ENCODE data around the gene LCP2. TPM values are rescaled to one million over a fixed set of nuclear protein-coding genes. Genes with fewer than 3 reads are reported as not detected.

LCP2 gene
- polyA plus RNA-seq, 3 donors, result 52.0 to 177 (median 89.5) TPM

- no peaks in the 10 kb centered on the region for H3K36me3 ChIP-seq (replicated peaks in 1 of 2; ENCODE audit: control insufficient read depth in 1 of 2, insufficient read depth in 2 of 2, low read length in 2 of 2)
- no peaks in the 10 kb centered on the region for H3K27me3 ChIP-seq (ENCODE audit: control insufficient read depth in 2 of 2, insufficient read depth in 2 of 2, low read length in 2 of 2)
- peaks cover 0 to 3% (median 0%) of the 10 kb centered on the region in 7 donors for H3K9me3 Mint-ChIP-seq
- H3K36me3 Mint-ChIP-seq, result peaks cover 0 to 2% of the 10 kb centered on the region in 2 donors
- no peak for DNase-seq
- WGBS (ENCODE audit: insufficient coverage), result 100% methylated on average over 1 of the region's 3 CpGs
- peak overlapping the region in 4 of 7 donors; percentile 13 to 99 (median 82) for H3K27ac Mint-ChIP-seq
- peaks cover 84% of the 10 kb centered on the region for H3K4me1 Mint-ChIP-seq
- no peaks in the 10 kb centered on the region for H4K20me1 ChIP-seq (ENCODE audit: insufficient read depth, low read length)
- intact Hi-C loops (cut with micrococcal nuclease), result no loop called here
- H3K4me1 ChIP-seq (ENCODE audit: control insufficient read depth in 1 of 2, insufficient read depth in 2 of 2, low read length in 2 of 2), result peaks cover 71 to 78% of the 10 kb centered on the region in 2 donors
- no peak overlapping the region for H3K9ac ChIP-seq (ENCODE audit: insufficient read depth, low read length, poor library complexity, severe bottlenecking)
- peaks cover 0 to 8% (median 3%) of the 10 kb centered on the region in 3 donors for H3K27me3 Mint-ChIP-seq (ENCODE audit: low read depth in 3 of 3)
- H3K79me2 ChIP-seq (ENCODE audit: insufficient read depth, low read length), result peaks cover 17% of the 10 kb centered on the region
- H3K9me3 ChIP-seq (replicated peaks in 1 of 2; ENCODE audit: control insufficient read depth in 1 of 2, insufficient read depth in 1 of 2, low read length in 2 of 2), result no peaks in the 10 kb centered on the region
- no peak overlapping the region for H2AFZ ChIP-seq (ENCODE audit: insufficient read depth, low read depth, low read length, poor library complexity, severe bottlenecking)
- TF ChIP-seq, protein P1, sequence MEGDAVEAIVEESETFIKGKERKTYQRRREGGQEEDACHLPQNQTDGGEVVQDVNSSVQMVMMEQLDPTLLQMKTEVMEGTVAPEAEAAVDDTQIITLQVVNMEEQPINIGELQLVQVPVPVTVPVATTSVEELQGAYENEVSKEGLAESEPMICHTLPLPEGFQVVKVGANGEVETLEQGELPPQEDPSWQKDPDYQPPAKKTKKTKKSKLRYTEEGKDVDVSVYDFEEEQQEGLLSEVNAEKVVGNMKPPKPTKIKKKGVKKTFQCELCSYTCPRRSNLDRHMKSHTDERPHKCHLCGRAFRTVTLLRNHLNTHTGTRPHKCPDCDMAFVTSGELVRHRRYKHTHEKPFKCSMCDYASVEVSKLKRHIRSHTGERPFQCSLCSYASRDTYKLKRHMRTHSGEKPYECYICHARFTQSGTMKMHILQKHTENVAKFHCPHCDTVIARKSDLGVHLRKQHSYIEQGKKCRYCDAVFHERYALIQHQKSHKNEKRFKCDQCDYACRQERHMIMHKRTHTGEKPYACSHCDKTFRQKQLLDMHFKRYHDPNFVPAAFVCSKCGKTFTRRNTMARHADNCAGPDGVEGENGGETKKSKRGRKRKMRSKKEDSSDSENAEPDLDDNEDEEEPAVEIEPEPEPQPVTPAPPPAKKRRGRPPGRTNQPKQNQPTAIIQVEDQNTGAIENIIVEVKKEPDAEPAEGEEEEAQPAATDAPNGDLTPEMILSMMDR (IDR thresholded peaks at IDR 0.05), result no peak
- no peak overlapping the region for H3K27ac ChIP-seq (ENCODE audit: low read depth in 1 of 2, low read length in 2 of 2)
- no peak overlapping the region for H3K4me3 Mint-ChIP-seq
- H3K4me2 ChIP-seq (replicated peaks; ENCODE audit: extremely low read depth, low read length, poor library complexity, severe bottlenecking), result no peak overlapping the region
- no peak overlapping the region for H3K4me3 ChIP-seq (replicated peaks in 1 of 3; ENCODE audit: low read depth in 2 of 3, low read length in 3 of 3)
Measured at GRCh38 chr5:170305646-170306025, 8.1 kb upstream of the LCP2 start.

- Mint-ChIP-seq H3K27ac (peak overlapping the region in 3 of 7 donors; percentile 13 to 100 (median 40)), H3K4me1 (peaks cover 84% of the 10 kb centered on the region), H3K27me3 (ENCODE audit: low read depth in 3 of 3) (peaks cover 0 to 8% (median 1%) of the 10 kb centered on the region in 3 donors), H3K4me3 (no peak overlapping the region), H3K9me3 (peaks cover 0 to 3% (median 0%) of the 10 kb centered on the region in 7 donors), H3K36me3 (peaks cover 0 to 2% of the 10 kb centered on the region in 2 donors)
- Histone ChIP-seq H4K20me1 (ENCODE audit: insufficient read depth, low read length) (no peaks in the 10 kb centered on the region), H3K36me3 (replicated peaks in 1 of 2; ENCODE audit: control insufficient read depth in 1 of 2, insufficient read depth in 2 of 2, low read length in 2 of 2) (no peaks in the 10 kb centered on the region), H3K4me1 (ENCODE audit: control insufficient read depth in 1 of 2, insufficient read depth in 2 of 2, low read length in 2 of 2) (peaks cover 71 to 78% of the 10 kb centered on the region in 2 donors), H3K4me3 (replicated peaks in 1 of 3; ENCODE audit: low read depth in 2 of 3, low read length in 3 of 3) (no peak overlapping the region), H3K27me3 (ENCODE audit: control insufficient read depth in 2 of 2, insufficient read depth in 2 of 2, low read length in 2 of 2) (no peaks in the 10 kb centered on the region), H2AFZ (ENCODE audit: insufficient read depth, low read depth, low read length, poor library complexity, severe bottlenecking) (no peak overlapping the region), H3K4me2 (replicated peaks; ENCODE audit: extremely low read depth, low read length, poor library complexity, severe bottlenecking) (no peak overlapping the region), H3K79me2 (ENCODE audit: insufficient read depth, low read length) (peaks cover 21% of the 10 kb centered on the region), H3K9me3 (replicated peaks in 1 of 2; ENCODE audit: control insufficient read depth in 1 of 2, insufficient read depth in 1 of 2, low read length in 2 of 2) (no peaks in the 10 kb centered on the region), H3K27ac (ENCODE audit: low read depth in 1 of 2, low read length in 2 of 2) (no peak overlapping the region), H3K9ac (ENCODE audit: insufficient read depth, low read length, poor library complexity, severe bottlenecking) (no peak overlapping the region)
- intact Hi-C loops (cut with micrococcal nuclease), result no loop called here
- no peak for DNase-seq
- TF ChIP-seq, protein P1 (IDR thresholded peaks at IDR 0.05), result no peak
- 83% methylated on average over 4 of the region's 13 CpGs for WGBS (ENCODE audit: insufficient coverage)
Measured at GRCh38 chr5:170305016-170305645, 7.6 kb upstream of the LCP2 start.
